ENCODE measurements around the gene CNPY4.
A peak's percentile ranks its signal among the peaks of the same experiment; 100 is the strongest.
"Not testable (repeated sequence)": the region's sequence is repeated elsewhere in the genome, so short reads cannot be mapped to it uniquely, and the experiment has no call there.

Gene CNPY4

GRCh38 chr7:100127866-100128636 lies 8.6 kb downstream of the CNPY4 start:
- Histone ChIP-seq H3K4ac (ENCODE audit: low read depth in 1 of 2, low read length in 2 of 2) (peak overlapping the region; percentile 97 to 99), H2BK5ac (ENCODE audit: low read depth, low read length, poor library complexity, severe bottlenecking) (no peak overlapping the region), H3K18ac (ENCODE audit: low read depth in 1 of 2, low read length in 2 of 2) (peak overlapping the region; percentile 97 to 99), H4K91ac (ENCODE audit: low read length) (peak overlapping the region; percentile 96), H2AFZ (ENCODE audit: low read depth, low read length) (peak overlapping the region; percentile 79), H3K27me3 (ENCODE audit: control insufficient read depth in 1 of 2, insufficient read depth in 1 of 2, low read length in 2 of 2) (no peaks in the 10 kb centered on the region), H3K9me3 (ENCODE audit: control insufficient read depth, low read length) (no peaks in the 10 kb centered on the region), H3K79me1 (replicated peaks; ENCODE audit: low read length, poor library complexity, severe bottlenecking) (peaks cover 14% of the 10 kb centered on the region), H3K23ac (ENCODE audit: low read length in 2 of 2) (no peak overlapping the region), H3K27ac (ENCODE audit: low read length, poor library complexity, severe bottlenecking) (no peak overlapping the region), H2BK15ac (ENCODE audit: low read depth, poor library complexity, severe bottlenecking) (peak overlapping the region; percentile 95), H2AK5ac (ENCODE audit: low read length, severe bottlenecking) (no peak overlapping the region), H3K4me1 (ENCODE audit: control insufficient read depth, insufficient read depth, low read depth, low read length) (peaks cover 17% of the 10 kb centered on the region), H2BK120ac (ENCODE audit: low read depth, low read length) (peak overlapping the region; percentile 97), H3K14ac (ENCODE audit: low read length in 2 of 2) (peak overlapping the region in 1 of 2 experiments; percentile 100), H3K9ac (ENCODE audit: low read length) (peak overlapping the region; percentile 98), H4K8ac (ENCODE audit: low read length) (peak overlapping the region; percentile 99), H3K36me3 (ENCODE audit: control insufficient read depth in 1 of 2, insufficient read depth in 2 of 2, low read depth in 1 of 2, low read length in 2 of 2) (peaks cover 9 to 19% of the 10 kb centered on the region in 2 experiments), H3K4me3 (ENCODE audit: insufficient read depth in 1 of 2, low read depth in 1 of 2, low read length in 2 of 2) (peak overlapping the region; percentile 92 to 93), H3K4me2 (ENCODE audit: low read length, poor library complexity, severe bottlenecking) (peak overlapping the region; percentile 86), H2BK12ac (ENCODE audit: low read length in 2 of 2) (peak overlapping the region; percentile 74 to 84)
- 5% methylated on average over 36 of the region's 37 CpGs for WGBS
- peak; percentile 60 for DNase-seq

GRCh38 chr7:100128637-100128963 lies 9.2 kb downstream of the CNPY4 start:
- Histone ChIP-seq H3K79me1 (replicated peaks; ENCODE audit: low read length, poor library complexity, severe bottlenecking) (peaks cover 14% of the 10 kb centered on the region), H3K4me3 (ENCODE audit: insufficient read depth in 1 of 2, low read depth in 1 of 2, low read length in 2 of 2) (peak overlapping the region in 1 of 2 experiments; percentile 92), H2BK120ac (ENCODE audit: low read depth, low read length) (no peak overlapping the region), H3K4me2 (ENCODE audit: low read length, poor library complexity, severe bottlenecking) (no peak overlapping the region), H2BK12ac (ENCODE audit: low read length in 2 of 2) (no peak overlapping the region), H3K36me3 (ENCODE audit: control insufficient read depth in 1 of 2, insufficient read depth in 2 of 2, low read depth in 1 of 2, low read length in 2 of 2) (peaks cover 7 to 19% of the 10 kb centered on the region in 2 experiments), H3K4me1 (ENCODE audit: control insufficient read depth, insufficient read depth, low read depth, low read length) (peaks cover 17% of the 10 kb centered on the region), H4K8ac (ENCODE audit: low read length) (no peak overlapping the region), H3K4ac (ENCODE audit: low read depth in 1 of 2, low read length in 2 of 2) (no peak overlapping the region), H3K27ac (ENCODE audit: low read length, poor library complexity, severe bottlenecking) (no peak overlapping the region), H3K23ac (ENCODE audit: low read length in 2 of 2) (no peak overlapping the region), H3K9ac (ENCODE audit: low read length) (peak overlapping the region; percentile 98), H2BK5ac (ENCODE audit: low read depth, low read length, poor library complexity, severe bottlenecking) (no peak overlapping the region), H2AFZ (ENCODE audit: low read depth, low read length) (no peak overlapping the region), H3K9me3 (ENCODE audit: control insufficient read depth, low read length) (no peaks in the 10 kb centered on the region), H3K14ac (ENCODE audit: low read length in 2 of 2) (no peak overlapping the region), H3K18ac (ENCODE audit: low read depth in 1 of 2, low read length in 2 of 2) (no peak overlapping the region), H2BK15ac (ENCODE audit: low read depth, poor library complexity, severe bottlenecking) (no peak overlapping the region), H3K27me3 (ENCODE audit: control insufficient read depth in 1 of 2, insufficient read depth in 1 of 2, low read length in 2 of 2) (no peaks in the 10 kb centered on the region), H2AK5ac (ENCODE audit: low read length, severe bottlenecking) (no peak overlapping the region), H4K91ac (ENCODE audit: low read length) (no peak overlapping the region)
- WGBS: 89% methylated on average over 1 of the region's 1 CpG
- DNase-seq: no peak

GRCh38 chr7:100130220-100130607 lies 10.8 kb downstream of the CNPY4 start:
- not testable (repeated sequence) for DNase-seq; H3K18ac ChIP-seq (ENCODE audit: low read depth in 1 of 2, low read length in 2 of 2); H2AK5ac ChIP-seq (ENCODE audit: low read length, severe bottlenecking); H3K9me3 ChIP-seq (ENCODE audit: control insufficient read depth, low read length); H4K91ac ChIP-seq (ENCODE audit: low read length); H3K9ac ChIP-seq (ENCODE audit: low read length); H2BK12ac ChIP-seq (ENCODE audit: low read length in 2 of 2); H2AFZ ChIP-seq (ENCODE audit: low read depth, low read length); H3K27me3 ChIP-seq (ENCODE audit: control insufficient read depth in 1 of 2, insufficient read depth in 1 of 2, low read length in 2 of 2); H2BK5ac ChIP-seq (ENCODE audit: low read depth, low read length, poor library complexity, severe bottlenecking); H3K27ac ChIP-seq (ENCODE audit: low read length, poor library complexity, severe bottlenecking); H2BK15ac ChIP-seq (ENCODE audit: low read depth, poor library complexity, severe bottlenecking); H3K4me2 ChIP-seq (ENCODE audit: low read length, poor library complexity, severe bottlenecking); H3K14ac ChIP-seq (ENCODE audit: low read length in 2 of 2); H4K8ac ChIP-seq (ENCODE audit: low read length); H2BK120ac ChIP-seq (ENCODE audit: low read depth, low read length); H3K23ac ChIP-seq (ENCODE audit: low read length in 2 of 2); H3K4me3 ChIP-seq (ENCODE audit: insufficient read depth in 1 of 2, low read depth in 1 of 2, low read length in 2 of 2); H3K36me3 ChIP-seq (ENCODE audit: control insufficient read depth in 1 of 2, insufficient read depth in 2 of 2, low read depth in 1 of 2, low read length in 2 of 2); H3K4ac ChIP-seq (ENCODE audit: low read depth in 1 of 2, low read length in 2 of 2)
- Histone ChIP-seq H3K4me1 (ENCODE audit: control insufficient read depth, insufficient read depth, low read depth, low read length) (peaks cover 17% of the 10 kb centered on the region), H3K79me1 (replicated peaks; ENCODE audit: low read length, poor library complexity, severe bottlenecking) (peaks cover 11% of the 10 kb centered on the region)
- 75% methylated on average over 1 of the region's 1 CpG for WGBS

GRCh38 chr7:100130608-100131453 lies 11.4 kb downstream of the CNPY4 start:
- Histone ChIP-seq H3K27me3 (ENCODE audit: control insufficient read depth in 1 of 2, insufficient read depth in 1 of 2, low read length in 2 of 2) (no peaks in the 10 kb centered on the region), H3K9ac (ENCODE audit: low read length) (peak overlapping the region; percentile 62), H2BK120ac (ENCODE audit: low read depth, low read length) (no peak overlapping the region), H3K36me3 (ENCODE audit: control insufficient read depth in 1 of 2, insufficient read depth in 2 of 2, low read depth in 1 of 2, low read length in 2 of 2) (no peaks in the 10 kb centered on the region), H3K4ac (ENCODE audit: low read depth in 1 of 2, low read length in 2 of 2) (peak overlapping the region in 1 of 2 experiments; percentile 2), H3K14ac (ENCODE audit: low read length in 2 of 2) (no peak overlapping the region), H3K4me2 (ENCODE audit: low read length, poor library complexity, severe bottlenecking) (peak overlapping the region; percentile 72), H2BK5ac (ENCODE audit: low read depth, low read length, poor library complexity, severe bottlenecking) (no peak overlapping the region), H2BK15ac (ENCODE audit: low read depth, poor library complexity, severe bottlenecking) (no peak overlapping the region), H3K4me1 (ENCODE audit: control insufficient read depth, insufficient read depth, low read depth, low read length) (peaks cover 17% of the 10 kb centered on the region), H2AK5ac (ENCODE audit: low read length, severe bottlenecking) (no peak overlapping the region), H3K9me3 (ENCODE audit: control insufficient read depth, low read length) (no peaks in the 10 kb centered on the region), H3K4me3 (ENCODE audit: insufficient read depth in 1 of 2, low read depth in 1 of 2, low read length in 2 of 2) (peak overlapping the region in 1 of 2 experiments; percentile 35), H3K23ac (ENCODE audit: low read length in 2 of 2) (no peak overlapping the region), H2AFZ (ENCODE audit: low read depth, low read length) (no peak overlapping the region), H3K27ac (ENCODE audit: low read length, poor library complexity, severe bottlenecking) (no peak overlapping the region), H3K79me1 (replicated peaks; ENCODE audit: low read length, poor library complexity, severe bottlenecking) (peaks cover 7% of the 10 kb centered on the region), H3K18ac (ENCODE audit: low read depth in 1 of 2, low read length in 2 of 2) (peak overlapping the region in 1 of 2 experiments; percentile 12), H2BK12ac (ENCODE audit: low read length in 2 of 2) (peak overlapping the region in 1 of 2 experiments; percentile 39), H4K91ac (ENCODE audit: low read length) (no peak overlapping the region), H4K8ac (ENCODE audit: low read length) (no peak overlapping the region)
- DNase-seq: peak; percentile 55
- WGBS: 15% methylated on average over 24 of the region's 24 CpGs
